CD14-positive monocyte (primary cell): ENCODE results near the gene AMIGO2. TPM values are rescaled to one million over a fixed set of nuclear protein-coding genes. Genes with fewer than 3 reads are reported as not detected.

Source experiments
- DNase-seq, 3 donors: peaks; one replicate each; pipeline ENCODE4 v3.0.0-alpha.2; 2011 to 2022
- H2AFZ ChIP-seq: 2 replicates; pipeline ENCODE4 v1.6.0; 2012; ENCODE audit warnings: mild to moderate bottlenecking, low read depth, low read length, inconsistent platforms; ENCODE audit not compliant: insufficient read depth, poor library complexity, severe bottlenecking
- H3K27ac ChIP-seq, 2 donors: 1 replicate in 1 of 2; 2 replicates in 1 of 2; pipeline ENCODE4 v1.5.1; 2012 to 2013; ENCODE audit warnings: low read length in 2 of 2, control low read depth in 1 of 2, inconsistent platforms in 1 of 2, low read depth in 1 of 2, mild to moderate bottlenecking in 1 of 2
- H3K27me3 ChIP-seq, 2 donors: one replicate each; pipeline versions ENCODE4 v1.6.0 to v1.6.1; 2011 to 2013; ENCODE audit warnings: low read length in 2 of 2; ENCODE audit not compliant: control insufficient read depth in 2 of 2, insufficient read depth in 2 of 2
- H3K36me3 ChIP-seq, 2 donors: replicated peaks in 1 of 2; 1 replicate in 1 of 2; 2 replicates in 1 of 2; pipeline versions ENCODE4 v1.5.1 to v1.6.1; 2012 to 2013; ENCODE audit warnings: low read length in 2 of 2, control low read depth in 1 of 2, inconsistent platforms in 1 of 2, mild to moderate bottlenecking in 1 of 2; ENCODE audit not compliant: insufficient read depth in 2 of 2, control insufficient read depth in 1 of 2
- H3K4me1 ChIP-seq, 2 donors: 1 replicate in 1 of 2; 2 replicates in 1 of 2; pipeline versions ENCODE4 v1.5.1 to v1.6.1; 2012 to 2013; ENCODE audit warnings: low read length in 2 of 2, control low read depth in 1 of 2, inconsistent platforms in 1 of 2, mild to moderate bottlenecking in 1 of 2, moderate library complexity in 1 of 2; ENCODE audit not compliant: insufficient read depth in 2 of 2, control insufficient read depth in 1 of 2
- H3K4me2 ChIP-seq: replicated peaks from 2 replicates; pipeline ENCODE3; 2012; ENCODE audit warnings: low read length, moderate library complexity, mild to moderate bottlenecking; ENCODE audit not compliant: poor library complexity, severe bottlenecking; ENCODE audit errors: extremely low read depth
- H3K4me3 ChIP-seq, 3 experiments: fragments of 200-600 bp in 1 of 3; sonication (generic) in 1 of 3; replicated peaks in 1 of 3; 1 replicate in 2 of 3; 2 replicates in 1 of 3; pipeline ENCODE4 v1.5.1; 2011 to 2013; ENCODE audit warnings: low read length in 3 of 3, mild to moderate bottlenecking in 3 of 3, control low read depth in 2 of 3, low read depth in 2 of 3, inconsistent platforms in 1 of 3, moderate library complexity in 1 of 3
- H3K79me2 ChIP-seq: 2 replicates; pipeline ENCODE4 v1.6.0; 2012; ENCODE audit warnings: mild to moderate bottlenecking, control low read depth, inconsistent platforms, low read length, moderate library complexity; ENCODE audit not compliant: insufficient read depth
- H3K9ac ChIP-seq: 2 replicates; pipeline ENCODE4 v1.6.0; 2017; ENCODE audit warnings: low read length, mild to moderate bottlenecking; ENCODE audit not compliant: insufficient read depth, poor library complexity, severe bottlenecking
- H3K9me3 ChIP-seq, 2 donors: replicated peaks in 1 of 2; 1 replicate in 1 of 2; 2 replicates in 1 of 2; pipeline versions ENCODE4 v1.5.1 to v1.6.1; 2012 to 2013; ENCODE audit warnings: low read length in 2 of 2, control low read depth in 1 of 2; ENCODE audit not compliant: control insufficient read depth in 1 of 2, insufficient read depth in 1 of 2
- H4K20me1 ChIP-seq: 2 replicates; pipeline ENCODE4 v1.6.0; 2012; ENCODE audit warnings: mild to moderate bottlenecking, low read length, control low read depth, moderate library complexity; ENCODE audit not compliant: insufficient read depth
- H3K27ac Mint-ChIP-seq, 7 donors: one replicate each; pipeline ENCODE4 v1.8.0; 2020; ENCODE audit warnings: mild to moderate bottlenecking in 7 of 7, mixed read lengths in 7 of 7, moderate library complexity in 6 of 7, inconsistent platforms in 2 of 7
- H3K27me3 Mint-ChIP-seq, 3 donors: one replicate each; pipeline ENCODE4 v1.8.0; 2021 to 2022; ENCODE audit warnings: low read depth in 3 of 3, mild to moderate bottlenecking in 3 of 3, mixed read lengths in 3 of 3, moderate library complexity in 3 of 3, inconsistent platforms in 1 of 3
- H3K36me3 Mint-ChIP-seq, 2 donors: one replicate each; pipeline ENCODE4 v1.8.0; 2020; ENCODE audit warnings: mixed read lengths in 2 of 2, inconsistent platforms in 1 of 2, mild to moderate bottlenecking in 1 of 2
- H3K4me1 Mint-ChIP-seq: one replicate; pipeline ENCODE4 v1.8.0; 2020; ENCODE audit warnings: mild to moderate bottlenecking, mixed read lengths
- H3K4me3 Mint-ChIP-seq, 2 donors: one replicate each; pipeline ENCODE4 v1.8.0; 2020; ENCODE audit warnings: mild to moderate bottlenecking in 2 of 2, mixed read lengths in 2 of 2, moderate library complexity in 1 of 2
- H3K9me3 Mint-ChIP-seq, 7 donors: one replicate each; pipeline ENCODE4 v1.8.0; 2020 to 2022; ENCODE audit warnings: mixed read lengths in 7 of 7, mild to moderate bottlenecking in 6 of 7, moderate library complexity in 6 of 7, inconsistent platforms in 2 of 7
- WGBS: methylation state at CpG from one replicate; pipeline ENCODE4 v1.1.5; 2013; ENCODE audit warnings: missing lambda C conversion rate; ENCODE audit not compliant: insufficient coverage; 5-methylcytosine and 5-hydroxymethylcytosine counted together
- intact Hi-C, 2 donors: fragments of 100-400 bp; cut with micrococcal nuclease; formaldehyde crosslinking; loops; one replicate each; pipeline versions ENCODE4 v1.15.0 to v1.15.1; 2023
- polyA plus RNA-seq, 3 donors: library from polyadenylated mRNA; depleted of rRNA in 1 of 3; unstranded in 2 of 3; stranded (reverse) in 1 of 3; fragments of 300-500 nt in 2 of 3; fragments of >200 nt in 1 of 3; fragmentation: Illumina TruSeq in 2 of 3; gene quantifications; 1 replicate in 2 of 3; 2 replicates in 1 of 3; pipeline ENCODE4 v1.2.3, GENCODE V29; 2012 to 2021
- TF ChIP-seq, protein P1 (sequence below): fragments of 200-600 bp; IDR thresholded peaks from one replicate; pipeline ENCODE4 v1.8.0; 2022; ENCODE audit warnings: antibody characterized with exemption, mild to moderate bottlenecking

Gene AMIGO2
- polyA plus RNA-seq, 3 donors = 0.14 to 0.77 (median 0.21) TPM

DNA sequence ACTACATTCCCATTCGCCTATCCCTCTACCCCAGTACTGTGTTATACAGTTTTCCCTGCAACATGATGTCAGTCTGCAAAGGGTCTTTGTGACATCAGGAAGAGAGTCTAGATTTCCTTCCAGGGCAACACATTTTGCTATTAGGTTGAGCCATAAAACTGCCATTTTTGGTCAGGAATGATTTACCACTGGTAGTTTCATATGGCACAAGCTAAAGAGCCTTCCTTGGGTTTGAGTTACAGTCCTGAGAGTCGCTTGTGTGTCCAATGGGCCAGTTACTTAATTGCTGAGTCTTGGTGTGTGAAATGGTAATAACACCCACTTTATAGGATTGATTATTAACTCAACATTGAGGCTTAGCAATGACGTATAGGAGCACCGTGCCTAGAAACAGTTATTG is 22.6 kb upstream of the AMIGO2 start:
- Mint-ChIP-seq H3K27me3 (peaks cover 1 to 5% (median 2%) of the 10 kb centered on the region in 3 donors), H3K36me3 (peaks cover 0 to 1% of the 10 kb centered on the region in 2 donors), H3K27ac (no peak overlapping the region), H3K4me3 (no peak overlapping the region), H3K4me1 (no peaks in the 10 kb centered on the region), H3K9me3 (peaks cover 0 to 2% (median 0%) of the 10 kb centered on the region in 7 donors)
- Histone ChIP-seq H3K4me1 (no peaks in the 10 kb centered on the region), H2AFZ (no peak overlapping the region), H3K4me3 (no peak overlapping the region), H3K27me3 (no peaks in the 10 kb centered on the region), H3K27ac (no peak overlapping the region), H4K20me1 (no peaks in the 10 kb centered on the region), H3K36me3 (no peaks in the 10 kb centered on the region), H3K4me2 (no peak overlapping the region), H3K9me3 (no peaks in the 10 kb centered on the region), H3K9ac (no peak overlapping the region), H3K79me2 (no peaks in the 10 kb centered on the region)
- DNase-seq = no peak
- TF ChIP-seq, protein P1, sequence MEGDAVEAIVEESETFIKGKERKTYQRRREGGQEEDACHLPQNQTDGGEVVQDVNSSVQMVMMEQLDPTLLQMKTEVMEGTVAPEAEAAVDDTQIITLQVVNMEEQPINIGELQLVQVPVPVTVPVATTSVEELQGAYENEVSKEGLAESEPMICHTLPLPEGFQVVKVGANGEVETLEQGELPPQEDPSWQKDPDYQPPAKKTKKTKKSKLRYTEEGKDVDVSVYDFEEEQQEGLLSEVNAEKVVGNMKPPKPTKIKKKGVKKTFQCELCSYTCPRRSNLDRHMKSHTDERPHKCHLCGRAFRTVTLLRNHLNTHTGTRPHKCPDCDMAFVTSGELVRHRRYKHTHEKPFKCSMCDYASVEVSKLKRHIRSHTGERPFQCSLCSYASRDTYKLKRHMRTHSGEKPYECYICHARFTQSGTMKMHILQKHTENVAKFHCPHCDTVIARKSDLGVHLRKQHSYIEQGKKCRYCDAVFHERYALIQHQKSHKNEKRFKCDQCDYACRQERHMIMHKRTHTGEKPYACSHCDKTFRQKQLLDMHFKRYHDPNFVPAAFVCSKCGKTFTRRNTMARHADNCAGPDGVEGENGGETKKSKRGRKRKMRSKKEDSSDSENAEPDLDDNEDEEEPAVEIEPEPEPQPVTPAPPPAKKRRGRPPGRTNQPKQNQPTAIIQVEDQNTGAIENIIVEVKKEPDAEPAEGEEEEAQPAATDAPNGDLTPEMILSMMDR = no peak
- intact Hi-C loops = no loop called here
- WGBS = no CpG with 5 or more reads among the region's 4 CpGs

DNA sequence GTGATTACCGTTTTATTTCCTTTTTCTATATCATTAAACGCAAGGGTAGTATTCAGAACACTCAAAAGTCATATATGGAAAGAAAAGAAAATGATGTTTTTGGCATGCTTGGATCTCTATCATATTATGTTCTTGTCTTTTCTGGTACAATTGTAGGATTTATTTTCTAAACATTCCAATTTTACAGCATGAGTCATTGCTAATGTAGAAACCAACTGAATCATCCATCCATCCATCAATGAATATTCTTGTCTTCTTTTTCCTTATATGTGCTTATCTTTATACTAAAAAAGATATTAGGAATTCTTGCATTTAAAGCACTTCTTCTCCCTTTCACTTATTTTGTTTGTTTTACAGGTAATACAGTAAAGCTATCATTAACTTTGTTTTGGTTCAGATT is 20.4 kb upstream of the AMIGO2 start:
- Mint-ChIP-seq H3K27ac (no peak overlapping the region), H3K4me1 (no peaks in the 10 kb centered on the region), H3K36me3 (no peaks in the 10 kb centered on the region), H3K9me3 (peaks cover 0 to 2% (median 0%) of the 10 kb centered on the region in 7 donors), H3K4me3 (no peak overlapping the region), H3K27me3 (peaks cover 1 to 2% (median 2%) of the 10 kb centered on the region in 3 donors)
- TF ChIP-seq, protein P1 = no peak
- Histone ChIP-seq H3K27ac (no peak overlapping the region), H3K27me3 (no peaks in the 10 kb centered on the region), H3K4me3 (no peak overlapping the region), H3K4me2 (no peak overlapping the region), H3K79me2 (no peaks in the 10 kb centered on the region), H4K20me1 (no peaks in the 10 kb centered on the region), H3K4me1 (no peaks in the 10 kb centered on the region), H3K9me3 (no peaks in the 10 kb centered on the region), H3K36me3 (no peaks in the 10 kb centered on the region), H2AFZ (no peak overlapping the region), H3K9ac (no peak overlapping the region)
- no CpG with 5 or more reads among the region's 2 CpGs for WGBS
- intact Hi-C loops = no loop called here
- no peak for DNase-seq
